NCI-H1417 treated with DMSO at 0.1 percent for 48 hours (cell line): ENCODE results near the gene RBM10.

Experiments
- DNase-seq: peaks from one replicate; lab custom pipeline; 2025; lab: John Stamatoyannopoulos, UW

The RBM10 gene

GRCh38 chrX:47221756-47222155, 76.7 kb downstream of the RBM10 start:
- no peak for DNase-seq

DNA sequence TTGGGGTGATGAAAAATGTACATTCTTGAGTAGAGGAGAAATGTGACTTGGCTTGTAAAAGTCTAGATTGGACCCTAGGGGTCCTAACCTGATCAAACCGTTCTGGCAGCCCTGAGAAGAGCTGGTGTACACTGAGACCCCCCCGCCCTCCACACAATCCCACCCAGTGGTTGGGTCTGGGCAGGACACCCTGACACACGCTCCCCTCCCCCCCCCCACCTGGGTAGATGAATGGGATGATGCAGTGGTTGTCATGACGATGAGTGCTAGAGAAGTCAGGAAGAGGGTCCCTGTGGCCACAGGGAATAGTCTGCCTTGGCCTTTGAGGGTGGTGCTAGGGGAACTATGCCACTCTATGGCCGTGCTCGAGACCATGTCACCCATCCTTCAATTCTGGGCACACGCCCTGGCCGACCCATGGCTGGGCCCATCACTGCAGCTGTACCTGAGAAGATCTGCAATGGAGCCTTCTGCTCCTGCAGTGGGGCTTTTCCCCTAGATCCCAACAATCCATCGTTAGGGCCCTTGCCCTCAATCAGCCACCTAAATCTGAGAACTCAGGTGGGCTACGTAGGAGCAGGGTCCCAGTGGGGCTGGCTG, 77.8 kb downstream of the RBM10 start:
- DNase-seq = no peak

DNA sequence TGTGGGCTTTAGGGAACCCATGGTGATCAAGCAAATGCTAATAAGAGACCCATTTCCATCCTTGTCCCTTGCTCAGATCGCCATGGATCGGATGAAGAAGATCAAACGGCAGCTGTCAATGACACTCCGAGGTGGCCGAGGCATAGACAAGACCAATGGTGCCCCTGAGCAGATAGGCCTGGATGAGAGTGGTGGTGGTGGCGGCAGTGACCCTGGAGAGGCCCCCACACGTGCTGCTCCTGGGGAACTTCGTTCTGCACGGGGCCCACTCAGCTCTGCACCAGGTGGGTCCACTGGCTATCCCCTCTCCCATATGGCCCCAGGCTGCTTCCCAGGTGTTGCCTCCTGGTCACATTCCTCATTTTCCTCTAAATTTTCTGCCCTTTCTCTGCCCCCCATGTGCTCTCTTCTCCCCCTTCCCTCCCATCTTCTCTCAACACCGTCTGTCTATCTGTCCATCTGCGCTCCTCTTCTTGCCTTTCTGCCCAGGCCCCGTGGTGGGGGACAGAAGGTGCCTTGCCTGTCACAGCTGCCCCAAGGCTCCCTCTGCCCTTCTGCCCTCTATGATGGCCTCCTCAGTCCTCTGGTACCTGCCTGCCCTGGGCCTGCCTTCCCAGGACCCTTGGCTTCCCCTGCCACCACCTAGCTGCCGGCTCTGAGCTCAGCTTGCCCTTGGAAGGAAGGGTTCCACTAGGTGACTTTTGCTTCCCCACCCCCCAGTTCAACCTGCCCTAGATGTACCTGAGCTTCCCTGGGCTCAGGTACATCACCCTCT, 78.6 kb downstream of the RBM10 start:
- DNase-seq = no peak

DNA sequence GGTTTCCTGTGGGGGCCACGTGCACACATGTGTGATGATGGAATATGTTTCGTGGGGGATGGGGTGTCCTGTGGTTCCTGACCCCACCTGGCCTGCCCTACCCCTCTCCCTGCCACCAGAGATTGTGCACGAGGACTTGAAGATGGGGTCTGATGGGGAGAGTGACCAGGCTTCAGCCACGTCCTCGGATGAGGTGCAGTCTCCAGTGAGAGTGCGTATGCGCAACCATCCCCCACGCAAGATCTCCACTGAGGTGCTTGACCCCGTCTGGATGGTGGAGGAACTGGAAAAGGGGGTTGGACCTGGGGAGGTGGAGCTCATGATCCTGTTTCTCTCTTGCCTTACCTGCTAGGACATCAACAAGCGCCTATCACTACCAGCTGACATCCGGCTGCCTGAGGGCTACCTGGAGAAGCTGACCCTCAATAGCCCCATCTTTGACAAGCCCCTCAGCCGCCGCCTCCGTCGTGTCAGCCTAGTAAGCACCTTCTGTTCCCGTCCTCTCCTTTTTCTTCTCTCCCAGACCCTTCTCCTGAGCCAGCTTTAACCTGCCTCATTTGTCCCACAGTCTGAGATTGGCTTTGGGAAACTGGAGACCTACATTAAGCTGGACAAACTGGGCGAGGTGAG, 79.4 kb downstream of the RBM10 start:
- DNase-seq = no peak

GRCh38 chrX:47224896-47225290, 79.9 kb downstream of the RBM10 start:
- DNase-seq = no peak

DNA sequence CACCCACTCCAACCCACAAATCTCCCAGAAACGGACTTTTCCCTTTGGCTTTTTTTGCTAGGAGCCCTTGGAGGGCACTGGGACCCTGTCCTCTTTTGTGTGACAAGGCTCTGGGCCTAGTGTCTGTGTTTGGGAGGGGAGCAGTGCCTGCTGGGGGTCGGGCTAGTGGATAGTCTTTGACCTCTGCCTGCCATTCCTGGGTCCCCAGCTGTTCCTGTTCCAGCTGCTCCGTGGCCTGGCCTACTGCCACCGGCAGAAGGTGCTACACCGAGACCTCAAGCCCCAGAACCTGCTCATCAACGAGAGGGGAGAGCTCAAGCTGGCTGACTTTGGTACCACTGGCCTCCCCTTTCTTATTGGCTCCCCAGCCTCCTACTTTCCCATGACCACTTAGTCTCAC, 81.0 kb downstream of the RBM10 start:
- no peak for DNase-seq

DNA sequence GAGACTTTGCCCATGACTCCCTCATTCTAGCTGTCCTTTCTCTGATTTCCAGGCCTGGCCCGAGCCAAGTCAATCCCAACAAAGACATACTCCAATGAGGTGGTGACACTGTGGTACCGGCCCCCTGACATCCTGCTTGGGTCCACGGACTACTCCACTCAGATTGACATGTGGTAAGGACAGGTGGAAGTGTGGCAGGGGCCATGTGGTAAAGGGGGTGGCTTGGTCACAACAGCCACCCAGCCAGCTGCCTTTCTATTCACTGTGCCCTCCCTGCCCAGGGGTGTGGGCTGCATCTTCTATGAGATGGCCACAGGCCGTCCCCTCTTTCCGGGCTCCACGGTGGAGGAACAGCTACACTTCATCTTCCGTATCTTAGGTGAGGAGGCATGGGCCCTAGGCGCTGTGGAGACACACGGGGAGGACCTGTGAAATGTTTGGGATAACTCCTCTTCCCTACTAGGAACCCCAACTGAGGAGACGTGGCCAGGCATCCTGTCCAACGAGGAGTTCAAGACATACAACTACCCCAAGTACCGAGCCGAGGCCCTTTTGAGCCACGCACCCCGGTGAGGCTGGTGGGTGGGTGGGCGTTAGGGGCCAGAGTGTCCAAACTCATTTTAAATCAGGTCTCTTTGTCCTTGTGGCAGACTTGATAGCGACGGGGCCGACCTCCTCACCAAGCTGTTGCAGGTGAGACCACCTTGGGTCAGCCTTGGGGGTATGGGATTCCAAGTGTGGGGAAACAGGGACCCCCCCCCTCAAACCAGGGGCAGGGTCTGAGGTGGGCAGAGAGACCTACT, 81.7 kb downstream of the RBM10 start:
- no peak for DNase-seq

- DNase-seq = no peak
These were observed 82.2 kb downstream of the RBM10 start for GRCh38 chrX:47227334-47227583.

GRCh38 chrX:47228550-47229270, 83.7 kb downstream of the RBM10 start:
- no peak for DNase-seq

GRCh38 chrX:47229427-47229826, 84.4 kb downstream of the RBM10 start:
- DNase-seq = no peak

DNA sequence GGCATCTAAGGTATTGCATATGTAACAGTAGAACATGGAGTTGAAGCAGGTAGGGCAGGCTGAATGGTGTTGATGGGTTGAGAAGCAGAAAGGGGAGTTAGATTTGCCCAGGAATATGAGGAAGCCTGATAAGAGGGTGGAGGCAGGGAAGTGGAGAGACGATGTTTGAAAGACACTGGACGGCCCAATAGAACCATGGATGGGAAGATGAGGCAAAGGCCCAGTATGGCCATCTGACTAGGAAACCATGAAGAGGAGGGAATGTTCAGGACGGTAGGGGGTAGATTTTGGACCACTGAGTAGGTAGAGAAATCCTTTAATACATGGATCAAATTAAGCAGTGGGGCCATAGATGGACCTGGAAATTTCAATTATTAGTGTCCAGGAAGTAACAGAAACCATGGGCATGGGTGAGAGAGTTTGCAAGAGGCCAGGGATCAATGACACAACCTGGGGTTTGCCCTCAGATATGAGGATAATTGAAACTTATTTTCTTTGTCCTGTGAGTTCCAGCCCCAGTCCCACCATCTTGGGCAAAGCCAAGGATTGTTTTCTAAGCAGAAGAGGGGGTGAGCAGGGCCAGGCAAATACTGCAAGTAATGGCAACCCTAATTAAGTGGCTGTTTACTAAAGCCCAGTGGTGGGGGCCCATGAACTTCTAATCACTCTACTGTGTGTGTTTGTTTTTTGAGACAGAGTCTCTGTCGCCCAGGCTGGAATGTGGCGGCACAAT, 85.3 kb downstream of the RBM10 start:
- DNase-seq = no peak

- DNase-seq = no peak
These were observed 86.1 kb downstream of the RBM10 start for GRCh38 chrX:47231167-47231566.

DNA sequence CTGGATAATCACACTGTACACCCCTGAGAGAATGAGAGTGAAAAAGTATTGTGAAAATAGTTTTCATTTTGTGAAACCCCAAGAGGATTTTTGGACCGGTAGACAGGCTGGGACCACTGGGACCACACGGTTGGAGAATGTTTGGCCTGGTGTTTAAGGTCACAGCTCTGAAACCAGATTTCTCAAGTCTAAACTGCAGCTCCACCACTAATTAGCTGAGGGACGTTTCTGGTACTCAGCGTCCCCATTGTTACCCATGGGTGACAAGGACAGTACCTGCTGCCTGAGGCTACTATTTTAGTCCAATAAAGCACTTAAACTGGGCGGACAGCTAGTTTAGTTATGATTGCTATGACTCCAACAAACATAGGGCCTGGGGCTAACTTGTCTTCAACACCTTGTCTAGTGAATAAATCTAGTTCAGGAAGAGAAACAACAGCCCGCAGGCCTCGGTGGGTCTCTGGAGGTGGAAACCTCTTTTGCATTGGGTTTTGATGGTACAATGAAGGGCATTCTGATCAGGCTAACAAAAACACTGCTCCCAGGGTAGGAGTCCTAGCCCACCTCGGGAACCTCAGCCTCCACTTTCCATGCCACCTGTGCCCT, 87.3 kb downstream of the RBM10 start:
- DNase-seq = no peak

GRCh38 chrX:47232803-47233332, 87.8 kb downstream of the RBM10 start, which contains the start of gene USP11:
TSS of gene USP11 (plus strand) at chrX:47233009. CDS start at chrX:47233044, 35 bp downstream.
- DNase-seq = no peak

DNA sequence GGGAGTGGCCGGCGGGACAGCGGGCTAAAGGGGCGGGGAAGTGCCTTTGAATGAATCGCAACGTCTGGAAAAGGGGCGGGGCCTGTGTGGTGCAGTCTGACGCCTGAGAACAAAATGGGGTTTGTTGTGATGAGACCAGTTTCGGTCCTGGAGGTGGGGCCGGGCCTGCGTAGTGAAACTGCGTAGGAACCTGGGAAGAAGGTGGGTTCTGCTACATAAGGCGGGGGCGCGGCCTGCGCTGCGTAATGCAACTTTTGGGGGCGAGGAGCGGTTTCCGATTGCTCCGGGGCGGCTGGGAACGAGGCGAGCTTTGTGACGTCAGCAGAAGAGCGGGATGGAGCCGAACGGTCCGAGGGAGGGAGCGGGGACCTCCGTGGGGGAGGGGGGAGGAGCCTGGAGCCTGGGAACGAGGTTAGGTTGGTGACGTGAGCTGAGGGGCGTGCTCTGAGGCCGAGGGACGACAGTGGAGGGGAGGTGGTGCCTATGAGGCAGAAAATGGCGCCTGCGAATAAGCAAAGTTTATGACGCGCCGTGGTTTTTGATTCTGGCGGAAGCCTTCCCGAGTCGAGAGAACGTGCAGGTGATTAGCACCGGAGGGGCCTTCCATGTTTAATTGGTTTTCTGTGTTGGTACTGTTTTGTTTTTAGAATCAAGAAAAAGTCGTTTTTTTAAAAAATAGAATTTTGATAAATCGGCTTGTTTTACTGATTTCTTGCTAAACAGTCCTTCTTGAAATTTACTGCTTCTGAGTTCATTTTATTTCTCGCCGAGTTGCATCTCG, 88.5 kb downstream of the RBM10 start:
- peak; percentile 96 for DNase-seq

DNA sequence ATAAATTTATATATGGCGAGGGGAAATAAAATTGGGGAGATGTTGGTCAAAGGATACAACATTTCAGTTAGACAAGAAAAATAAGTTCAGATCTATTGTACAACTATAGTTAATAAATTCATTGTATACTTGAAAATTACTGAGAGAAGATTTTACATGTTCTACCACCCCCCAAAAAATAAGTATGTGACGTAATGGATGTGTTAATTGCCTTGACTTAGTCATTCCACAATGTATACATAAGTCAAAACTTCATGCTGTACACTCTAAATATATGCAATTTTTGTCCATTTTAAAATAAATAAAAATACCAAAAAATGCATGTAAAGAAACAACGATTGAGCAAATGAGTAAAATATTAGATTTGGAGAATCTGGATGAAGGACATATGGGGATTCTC, 89.6 kb downstream of the RBM10 start:
- DNase-seq = no peak

- no peak for DNase-seq
These were observed 90.7 kb downstream of the RBM10 start for GRCh38 chrX:47235691-47236103.
